GM10248 (cell line): ENCODE data around the gene PGF.

Source experiments
- CTCF ChIA-PET: fragments of 300-600 bp; sonication (Branson Sonifier 250); formaldehyde crosslinking; extraction: SDS; loops from one replicate; lab custom pipeline; 2021; ENCODE audit warnings: antibody characterized with exemption; lab: Yijun Ruan, JAX
- POLR2A ChIA-PET: fragments of 350-650 bp; sonication (Branson Sonifier 250); formaldehyde crosslinking; extraction: SDS; loops from one replicate; lab custom pipeline; 2020; ENCODE audit warnings: antibody characterized with exemption; lab: Yijun Ruan, JAX
- DNase-seq: peaks from one replicate; pipeline ENCODE4 v3.0.0; 2012; ENCODE audit errors: extremely low spot score
- TF ChIP-seq, protein P1 (sequence below): IDR thresholded peaks from 2 replicates; pipeline ENCODE4 v1.5.1; 2012; ENCODE audit warnings: mild to moderate bottlenecking, low read depth; ENCODE audit errors: extremely low read depth, missing control alignments, control extremely low read depth

Gene PGF

DNA sequence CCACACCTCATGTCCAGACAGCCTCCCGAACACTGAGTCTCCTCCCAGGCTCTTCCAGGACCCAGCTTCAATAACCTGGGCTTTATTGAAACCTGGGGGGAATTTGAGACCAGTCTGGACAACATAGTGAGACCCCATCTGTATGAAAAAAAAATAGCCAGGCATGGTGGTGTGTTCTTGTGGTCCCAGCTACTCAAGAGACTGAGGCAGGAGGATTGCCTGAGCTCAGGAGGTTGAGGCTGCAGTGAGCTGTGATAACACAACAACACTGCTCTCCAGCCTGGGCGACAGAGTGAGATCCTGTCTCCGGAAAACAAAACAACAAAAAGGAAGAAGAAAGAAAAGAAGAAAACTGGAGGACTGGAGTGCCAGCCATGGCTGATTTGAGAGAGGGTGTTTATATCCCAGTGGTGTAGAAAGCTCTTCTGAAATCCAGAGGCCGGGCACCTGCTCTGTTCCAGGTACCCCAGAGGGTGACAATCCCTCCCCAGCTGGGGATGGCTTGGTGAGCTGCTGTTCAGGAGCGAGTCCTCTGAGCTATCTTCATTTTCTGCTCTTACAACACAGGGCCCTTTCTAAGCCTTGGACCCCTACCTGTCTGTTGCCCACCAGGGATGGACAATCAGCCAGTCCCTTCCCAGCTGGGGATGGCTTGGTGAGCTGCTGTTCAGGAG lies 6.0 kb upstream of the PGF start:
- ChIA-PET POLR2A (interaction anchor here (0.6 kb wide), 2 partner anchors 72 to 707 kb away, joined by 3 to 5 read pairs; no protein-coding TSS in a partner anchor), CTCF (interaction anchor here (1.0 to 7.5 kb wide), 4 partner anchors 10 to 127 kb away, joined by 3 to 93 read pairs (median 6); no protein-coding TSS in a partner anchor)
- TF ChIP-seq, protein P1, sequence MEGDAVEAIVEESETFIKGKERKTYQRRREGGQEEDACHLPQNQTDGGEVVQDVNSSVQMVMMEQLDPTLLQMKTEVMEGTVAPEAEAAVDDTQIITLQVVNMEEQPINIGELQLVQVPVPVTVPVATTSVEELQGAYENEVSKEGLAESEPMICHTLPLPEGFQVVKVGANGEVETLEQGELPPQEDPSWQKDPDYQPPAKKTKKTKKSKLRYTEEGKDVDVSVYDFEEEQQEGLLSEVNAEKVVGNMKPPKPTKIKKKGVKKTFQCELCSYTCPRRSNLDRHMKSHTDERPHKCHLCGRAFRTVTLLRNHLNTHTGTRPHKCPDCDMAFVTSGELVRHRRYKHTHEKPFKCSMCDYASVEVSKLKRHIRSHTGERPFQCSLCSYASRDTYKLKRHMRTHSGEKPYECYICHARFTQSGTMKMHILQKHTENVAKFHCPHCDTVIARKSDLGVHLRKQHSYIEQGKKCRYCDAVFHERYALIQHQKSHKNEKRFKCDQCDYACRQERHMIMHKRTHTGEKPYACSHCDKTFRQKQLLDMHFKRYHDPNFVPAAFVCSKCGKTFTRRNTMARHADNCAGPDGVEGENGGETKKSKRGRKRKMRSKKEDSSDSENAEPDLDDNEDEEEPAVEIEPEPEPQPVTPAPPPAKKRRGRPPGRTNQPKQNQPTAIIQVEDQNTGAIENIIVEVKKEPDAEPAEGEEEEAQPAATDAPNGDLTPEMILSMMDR, result no peak
- DNase-seq, result no peak

DNA sequence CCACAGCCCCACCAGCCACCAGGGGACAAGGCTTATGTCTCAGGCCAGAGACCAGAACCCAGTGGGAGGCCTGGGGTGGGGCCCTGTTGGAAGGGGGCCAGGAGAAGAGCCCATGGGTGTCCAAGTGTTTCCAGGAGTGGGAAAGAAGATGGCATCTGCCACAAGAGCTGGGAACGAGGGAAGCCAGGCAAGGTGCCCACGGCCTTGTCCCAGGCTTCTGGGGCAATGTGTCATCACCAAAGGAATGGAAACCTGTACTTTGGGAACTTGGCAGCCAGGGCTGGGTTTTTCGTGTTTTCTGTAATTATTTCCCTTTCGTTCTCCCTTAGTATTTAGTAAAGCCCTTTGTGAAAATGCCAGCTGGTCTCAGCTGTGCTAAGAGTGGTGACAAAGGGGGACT lies 5.3 kb upstream of the PGF start:
- ChIA-PET POLR2A (interaction anchor here (0.6 kb wide), 2 partner anchors 71 to 708 kb away, joined by 3 to 5 read pairs; no protein-coding TSS in a partner anchor), CTCF (interaction anchor here (1.1 to 7.5 kb wide), 4 partner anchors 14 to 128 kb away, joined by 3 to 93 read pairs (median 4); no protein-coding TSS in a partner anchor)
- TF ChIP-seq, protein P1, result no peak

DNA sequence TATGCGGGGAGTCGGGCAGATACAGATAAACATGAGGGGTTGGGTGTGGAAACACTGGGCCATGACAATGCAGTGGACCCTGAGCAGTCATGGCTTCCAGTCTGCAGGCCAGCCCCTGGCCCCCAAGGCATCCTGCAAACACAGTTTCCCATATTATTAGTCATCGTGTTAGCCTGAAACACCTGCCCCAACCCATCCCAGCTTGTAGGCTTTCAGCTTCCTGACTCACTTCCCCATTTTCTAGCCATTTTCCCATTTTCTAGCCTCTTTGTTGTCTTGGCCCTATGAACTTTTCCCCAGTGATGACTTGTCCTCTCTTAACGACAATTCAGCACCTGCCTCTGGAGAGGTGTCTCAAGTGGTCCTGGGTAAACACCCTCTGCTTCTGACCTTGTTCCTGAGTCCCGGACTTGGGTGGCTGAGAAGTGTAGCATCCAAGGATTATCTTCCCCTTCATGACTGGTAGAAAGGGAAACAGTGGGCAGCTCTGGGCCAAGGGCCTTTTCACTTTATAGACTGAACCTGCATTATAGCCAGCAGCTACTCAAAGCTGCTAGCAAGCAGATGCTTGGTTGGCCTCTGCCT lies 4.3 kb upstream of the PGF start:
- ChIA-PET POLR2A (no interaction called here), CTCF (interaction anchor here (0.8 to 7.5 kb wide), 7 partner anchors 9 to 129 kb away, joined by 3 to 93 read pairs (median 3); no protein-coding TSS in a partner anchor)
- DNase-seq, result no peak
- TF ChIP-seq, protein P1, result no peak

More for the DNA sequence above, 5.3 kb upstream of the PGF start:
- DNase-seq, result no peak

DNA sequence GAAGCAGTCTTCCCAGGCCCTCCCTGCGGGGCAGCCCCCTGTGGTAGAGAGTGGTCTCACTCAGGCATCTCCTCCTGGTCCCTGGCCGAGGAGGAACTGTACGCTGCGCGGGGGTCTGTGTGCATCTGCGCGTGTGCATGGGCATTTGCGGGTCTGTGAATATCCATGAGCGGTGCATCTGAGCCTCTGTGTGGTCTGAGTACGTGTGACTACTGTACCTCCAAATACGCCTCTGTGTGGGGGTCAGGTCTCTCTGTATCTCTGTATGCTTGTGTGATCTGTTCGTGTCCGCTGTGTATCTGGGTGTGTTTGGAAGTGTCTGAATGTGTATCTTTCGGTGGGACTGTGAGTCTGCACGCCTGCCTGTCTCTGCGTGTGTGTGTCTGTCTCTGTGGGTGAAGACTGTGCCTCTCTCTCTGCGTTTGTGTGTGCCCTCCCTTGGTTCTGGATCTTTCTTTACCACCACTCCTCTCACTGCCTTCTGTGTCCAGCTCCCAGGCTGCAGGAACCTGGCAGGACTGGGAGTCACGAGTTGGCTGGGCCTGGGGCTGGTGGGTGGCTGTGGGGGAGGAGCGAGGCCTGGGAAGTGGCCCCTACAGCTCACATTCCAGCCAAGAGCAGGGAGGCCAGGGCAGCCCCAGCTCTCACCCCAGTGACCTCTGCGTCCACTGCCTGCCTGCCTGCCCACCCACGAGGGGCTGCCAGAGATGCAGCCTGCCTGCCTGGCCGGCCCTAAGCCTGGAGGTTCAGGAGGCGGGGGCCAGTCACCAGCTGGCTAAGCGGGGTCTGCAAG lies 1.1 kb upstream of the PGF start:
- ChIA-PET CTCF (interaction anchor here (1.1 to 2.0 kb wide), 3 partner anchors 11 to 51 kb away, joined by 3 to 9 read pairs (median 4); no protein-coding TSS in a partner anchor), POLR2A (no interaction called here)
- TF ChIP-seq, protein P1, result no peak
- DNase-seq, result no peak

DNA sequence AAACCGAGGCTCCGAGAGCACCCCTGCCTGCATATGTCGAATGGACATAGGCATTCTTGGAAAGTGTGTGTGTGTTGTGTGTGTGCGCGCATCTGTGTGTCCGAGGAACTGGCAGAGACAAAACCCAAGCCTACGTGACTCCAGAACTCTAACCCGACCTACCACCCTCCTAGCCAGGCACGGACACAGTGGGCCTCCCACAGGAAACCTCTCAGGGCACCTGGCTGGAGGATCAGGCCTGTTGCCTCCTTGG lies 556 bp upstream of the PGF start:
- TF ChIP-seq, protein P1, result no peak
- CTCF ChIA-PET, result interaction anchor here (0.9 to 2.9 kb wide), 3 partner anchors 9 to 24 kb away, joined by 3 to 18 read pairs (median 3); no protein-coding TSS in a partner anchor
- POLR2A ChIA-PET, result no interaction called here
- no peak for DNase-seq

DNA sequence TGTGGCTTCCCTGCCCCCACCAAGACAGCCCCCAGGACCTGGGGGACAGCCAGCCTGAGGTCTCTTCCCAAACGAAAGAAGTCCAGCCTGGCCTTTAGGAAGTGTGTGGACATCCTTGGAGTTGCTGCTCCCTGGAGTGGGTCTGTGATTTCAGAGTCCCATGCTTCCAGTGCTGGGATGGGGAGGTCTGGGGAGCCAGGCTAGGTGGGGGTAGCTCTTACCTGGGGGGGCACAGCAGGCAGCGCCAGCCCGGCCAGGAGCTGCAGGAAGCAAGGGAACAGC lies 509 bp downstream of the PGF start:
- DNase-seq, result no peak
- POLR2A ChIA-PET, result interaction anchor here (0.6 kb wide), 2 partner anchors 65 to 266 kb away, joined by 6 to 9 read pairs; no protein-coding TSS in a partner anchor
- CTCF ChIA-PET, result interaction anchor here (0.9 to 2.9 kb wide), 6 partner anchors 9 to 128 kb away, joined by 3 to 18 read pairs (median 3); no protein-coding TSS in a partner anchor
- TF ChIP-seq, protein P1, result no peak
